Measurements from ENCODE around the gene SERPINI2.

The SERPINI2 gene

GRCh38 chr3:167396075-167396474 is 77.8 kb downstream of the SERPINI2 start:
- Histone ChIP-seq H3K27me3 (ENCODE audit: control insufficient read depth in 1 of 2, insufficient read depth in 2 of 2, low read length in 2 of 2) (no peaks in the 10 kb centered on the region), H3K9ac (ENCODE audit: low read depth in 1 of 2, low read length in 2 of 2) (no peak overlapping the region), H3K27ac (ENCODE audit: low read depth, low read length) (no peak overlapping the region), H3K4me1 (ENCODE audit: control insufficient read depth in 1 of 2, insufficient read depth in 2 of 2, low read length in 2 of 2) (no peaks in the 10 kb centered on the region), H3K9me3 (ENCODE audit: control insufficient read depth in 1 of 2, low read length in 2 of 2) (no peaks in the 10 kb centered on the region), H3K36me3 (ENCODE audit: control insufficient read depth in 1 of 2, insufficient read depth in 2 of 2, low read length in 2 of 2) (no peaks in the 10 kb centered on the region), H3K4me3 (ENCODE audit: low read depth in 1 of 2, low read length in 2 of 2) (no peak overlapping the region)

- H3K36me3 ChIP-seq (ENCODE audit: control insufficient read depth in 1 of 2, insufficient read depth in 2 of 2, low read length in 2 of 2) = no peaks in the 10 kb centered on the region
- no peak overlapping the region for H3K27ac ChIP-seq (ENCODE audit: low read depth, low read length)
- no peak overlapping the region for H3K9ac ChIP-seq (ENCODE audit: low read depth in 1 of 2, low read length in 2 of 2)
- no peak overlapping the region for H3K4me3 ChIP-seq (ENCODE audit: low read depth in 1 of 2, low read length in 2 of 2)
- no peaks in the 10 kb centered on the region for H3K27me3 ChIP-seq (ENCODE audit: control insufficient read depth in 1 of 2, insufficient read depth in 2 of 2, low read length in 2 of 2)
- H3K4me1 ChIP-seq (ENCODE audit: control insufficient read depth in 1 of 2, insufficient read depth in 2 of 2, low read length in 2 of 2) = no peaks in the 10 kb centered on the region
- H3K9me3 ChIP-seq (ENCODE audit: control insufficient read depth in 1 of 2, low read length in 2 of 2) = no peaks in the 10 kb centered on the region
Observed at GRCh38 chr3:167394003-167394402, 79.8 kb downstream of the SERPINI2 start.
